KOPT-K1 (cell line): Measurements from ENCODE around the gene ST8SIA5.

ENCODE experiments used
- H3K27ac ChIP-seq: fragments of 200-600 bp; sonication (generic); 2 replicates; pipeline ENCODE4 v1.5.1; 2016; ENCODE audit warnings: antibody characterized with exemption, mild to moderate bottlenecking, low read depth, low read length; ENCODE audit not compliant: poor library complexity, severe bottlenecking
- H3K36me3 ChIP-seq: fragments of 200-600 bp; sonication (generic); 2 replicates; pipeline ENCODE4 v1.5.1; 2017; ENCODE audit warnings: antibody characterized with exemption, mild to moderate bottlenecking, low read length, moderate library complexity; ENCODE audit not compliant: insufficient read depth
- H3K9me3 ChIP-seq: fragments of 200-600 bp; sonication (generic); 2 replicates; pipeline ENCODE4 v1.5.1; 2017; ENCODE audit warnings: antibody characterized with exemption, low read length, mild to moderate bottlenecking; ENCODE audit not compliant: insufficient read depth, poor library complexity, severe bottlenecking

Gene ST8SIA5

GRCh38 chr18:46706968-46707367 lies 49.9 kb downstream of the ST8SIA5 start:
- Histone ChIP-seq H3K9me3 (no peaks in the 10 kb centered on the region), H3K27ac (no peak overlapping the region), H3K36me3 (no peaks in the 10 kb centered on the region)

GRCh38 chr18:46705521-46705920 lies 51.3 kb downstream of the ST8SIA5 start:
- H3K36me3 ChIP-seq: no peaks in the 10 kb centered on the region
- H3K27ac ChIP-seq: no peak overlapping the region
- H3K9me3 ChIP-seq: no peaks in the 10 kb centered on the region

- Histone ChIP-seq H3K36me3 (no peaks in the 10 kb centered on the region), H3K9me3 (no peaks in the 10 kb centered on the region), H3K27ac (no peak overlapping the region)
Measured at GRCh38 chr18:46704816-46705215, 52.0 kb downstream of the ST8SIA5 start.

GRCh38 chr18:46704189-46704588 lies 52.7 kb downstream of the ST8SIA5 start:
- Histone ChIP-seq H3K36me3 (no peaks in the 10 kb centered on the region), H3K9me3 (no peaks in the 10 kb centered on the region), H3K27ac (no peak overlapping the region)

- Histone ChIP-seq H3K36me3 (no peaks in the 10 kb centered on the region), H3K9me3 (no peaks in the 10 kb centered on the region), H3K27ac (no peak overlapping the region)
Measured at GRCh38 chr18:46702471-46702870, 54.4 kb downstream of the ST8SIA5 start.

- H3K36me3 ChIP-seq: no peaks in the 10 kb centered on the region
- H3K27ac ChIP-seq: no peak overlapping the region
- no peaks in the 10 kb centered on the region for H3K9me3 ChIP-seq
Measured at GRCh38 chr18:46700066-46700824, 56.6 kb downstream of the ST8SIA5 start.

- Histone ChIP-seq H3K9me3 (no peaks in the 10 kb centered on the region), H3K36me3 (no peaks in the 10 kb centered on the region), H3K27ac (no peak overlapping the region)
Measured at GRCh38 chr18:46696702-46697101, 60.2 kb downstream of the ST8SIA5 start.

GRCh38 chr18:46696268-46696667 lies 60.6 kb downstream of the ST8SIA5 start:
- no peaks in the 10 kb centered on the region for H3K36me3 ChIP-seq
- no peaks in the 10 kb centered on the region for H3K9me3 ChIP-seq
- H3K27ac ChIP-seq: no peak overlapping the region

- H3K27ac ChIP-seq: no peak overlapping the region
- H3K9me3 ChIP-seq: no peaks in the 10 kb centered on the region
- no peaks in the 10 kb centered on the region for H3K36me3 ChIP-seq
Measured at GRCh38 chr18:46693996-46694395, 62.9 kb downstream of the ST8SIA5 start.

GRCh38 chr18:46688853-46689525 lies 67.9 kb downstream of the ST8SIA5 start:
- H3K36me3 ChIP-seq: no peaks in the 10 kb centered on the region
- no peaks in the 10 kb centered on the region for H3K9me3 ChIP-seq
- H3K27ac ChIP-seq: no peak overlapping the region

- H3K9me3 ChIP-seq: no peaks in the 10 kb centered on the region
- H3K27ac ChIP-seq: no peak overlapping the region
- no peaks in the 10 kb centered on the region for H3K36me3 ChIP-seq
Measured at GRCh38 chr18:46686186-46686585, 70.7 kb downstream of the ST8SIA5 start.

GRCh38 chr18:46683252-46683651 lies 73.6 kb downstream of the ST8SIA5 start:
- Histone ChIP-seq H3K27ac (no peak overlapping the region), H3K9me3 (no peaks in the 10 kb centered on the region)

GRCh38 chr18:46680784-46681695 lies 75.8 kb downstream of the ST8SIA5 start:
- no peak overlapping the region for H3K27ac ChIP-seq
- no peaks in the 10 kb centered on the region for H3K36me3 ChIP-seq
- H3K9me3 ChIP-seq: no peaks in the 10 kb centered on the region

More at GRCh38 chr18:46683252-46683651, 73.6 kb downstream of the ST8SIA5 start:
- no peaks in the 10 kb centered on the region for H3K36me3 ChIP-seq

GRCh38 chr18:46679846-46680598 lies 76.8 kb downstream of the ST8SIA5 start:
- no peaks in the 10 kb centered on the region for H3K9me3 ChIP-seq
- H3K27ac ChIP-seq: no peak overlapping the region
- H3K36me3 ChIP-seq: no peaks in the 10 kb centered on the region
